ENCODE measurements around the gene IMPDH2.

The IMPDH2 gene

DNA sequence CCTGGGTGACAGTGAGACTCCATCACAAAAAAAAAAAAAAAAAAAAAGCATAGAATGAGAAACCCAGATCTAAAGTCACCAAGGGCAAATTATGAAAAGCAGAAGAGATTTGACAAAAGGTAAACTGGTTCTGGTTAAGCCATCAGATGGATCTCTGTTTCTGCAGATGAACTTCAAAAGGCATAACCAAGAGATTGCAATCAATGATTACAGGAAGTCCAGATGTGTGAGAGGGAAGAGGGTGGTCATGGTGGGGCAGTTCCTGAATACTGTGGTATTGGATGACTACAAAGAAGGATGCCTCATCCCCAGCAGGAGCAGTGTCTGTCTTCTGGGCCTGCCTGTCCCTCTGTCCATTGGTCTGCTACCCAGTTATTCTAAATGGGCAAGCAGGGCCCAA lies 35.4 kb downstream of the IMPDH2 start:
- no peak for ATAC-seq
- TF ChIP-seq TOX (CRISPR knock-in tag; IDR thresholded peaks at IDR 0.05; ENCODE audit: borderline replicate concordance) (no peak), TCF4 (CRISPR knock-in tag; IDR thresholded peaks at IDR 0.05; ENCODE audit: borderline replicate concordance) (no peak)

GRCh38 chr3:48991851-48992545 lies 37.2 kb downstream of the IMPDH2 start:
- TF ChIP-seq, protein P1, sequence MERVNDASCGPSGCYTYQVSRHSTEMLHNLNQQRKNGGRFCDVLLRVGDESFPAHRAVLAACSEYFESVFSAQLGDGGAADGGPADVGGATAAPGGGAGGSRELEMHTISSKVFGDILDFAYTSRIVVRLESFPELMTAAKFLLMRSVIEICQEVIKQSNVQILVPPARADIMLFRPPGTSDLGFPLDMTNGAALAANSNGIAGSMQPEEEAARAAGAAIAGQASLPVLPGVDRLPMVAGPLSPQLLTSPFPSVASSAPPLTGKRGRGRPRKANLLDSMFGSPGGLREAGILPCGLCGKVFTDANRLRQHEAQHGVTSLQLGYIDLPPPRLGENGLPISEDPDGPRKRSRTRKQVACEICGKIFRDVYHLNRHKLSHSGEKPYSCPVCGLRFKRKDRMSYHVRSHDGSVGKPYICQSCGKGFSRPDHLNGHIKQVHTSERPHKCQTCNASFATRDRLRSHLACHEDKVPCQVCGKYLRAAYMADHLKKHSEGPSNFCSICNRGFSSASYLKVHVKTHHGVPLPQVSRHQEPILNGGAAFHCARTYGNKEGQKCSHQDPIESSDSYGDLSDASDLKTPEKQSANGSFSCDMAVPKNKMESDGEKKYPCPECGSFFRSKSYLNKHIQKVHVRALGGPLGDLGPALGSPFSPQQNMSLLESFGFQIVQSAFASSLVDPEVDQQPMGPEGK (CRISPR knock-in tag; IDR thresholded peaks at IDR 0.05; ENCODE audit: borderline replicate concordance) = no peak
- TF ChIP-seq BACH2 (CRISPR knock-in tag; IDR thresholded peaks at IDR 0.05; ENCODE audit: borderline replicate concordance) = no peak
- TF ChIP-seq TSHZ2 (CRISPR knock-in tag; IDR thresholded peaks at IDR 0.05) = no peak
- TF ChIP-seq ARNTL (CRISPR knock-in tag; IDR thresholded peaks at IDR 0.05; ENCODE audit: borderline replicate concordance, low read depth) = no peak
- no peak for TF ChIP-seq ISL1 (CRISPR knock-in tag; IDR thresholded peaks at IDR 0.05)
- no peak for TF ChIP-seq ESRRG (CRISPR knock-in tag; IDR thresholded peaks at IDR 0.05)
- no peak for TF ChIP-seq RARB (CRISPR knock-in tag; IDR thresholded peaks at IDR 0.05)
- no peak for TF ChIP-seq ZFP3 (CRISPR knock-in tag; IDR thresholded peaks at IDR 0.05)
- TF ChIP-seq CSDC2 (CRISPR knock-in tag; IDR thresholded peaks at IDR 0.05) = no peak
- no peak for TF ChIP-seq SNAI2 (CRISPR knock-in tag; IDR thresholded peaks at IDR 0.05)
- no peak for TF ChIP-seq TCF4 (CRISPR knock-in tag; IDR thresholded peaks at IDR 0.05; ENCODE audit: borderline replicate concordance)
- no peak for TF ChIP-seq TOX (CRISPR knock-in tag; IDR thresholded peaks at IDR 0.05; ENCODE audit: borderline replicate concordance)
- no peak for TF ChIP-seq ZFP30 (CRISPR knock-in tag; IDR thresholded peaks at IDR 0.05)
- TF ChIP-seq, protein P2, sequence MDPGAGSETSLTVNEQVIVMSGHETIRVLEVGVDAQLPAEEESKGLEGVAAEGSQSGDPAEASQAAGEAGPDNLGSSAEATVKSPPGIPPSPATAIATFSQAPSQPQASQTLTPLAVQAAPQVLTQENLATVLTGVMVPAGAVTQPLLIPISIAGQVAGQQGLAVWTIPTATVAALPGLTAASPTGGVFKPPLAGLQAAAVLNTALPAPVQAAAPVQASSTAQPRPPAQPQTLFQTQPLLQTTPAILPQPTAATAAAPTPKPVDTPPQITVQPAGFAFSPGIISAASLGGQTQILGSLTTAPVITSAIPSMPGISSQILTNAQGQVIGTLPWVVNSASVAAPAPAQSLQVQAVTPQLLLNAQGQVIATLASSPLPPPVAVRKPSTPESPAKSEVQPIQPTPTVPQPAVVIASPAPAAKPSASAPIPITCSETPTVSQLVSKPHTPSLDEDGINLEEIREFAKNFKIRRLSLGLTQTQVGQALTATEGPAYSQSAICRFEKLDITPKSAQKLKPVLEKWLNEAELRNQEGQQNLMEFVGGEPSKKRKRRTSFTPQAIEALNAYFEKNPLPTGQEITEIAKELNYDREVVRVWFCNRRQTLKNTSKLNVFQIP (CRISPR knock-in tag; IDR thresholded peaks at IDR 0.05; ENCODE audit: borderline replicate concordance, low read depth) = no peak
- TF ChIP-seq PPARA (CRISPR knock-in tag; IDR thresholded peaks at IDR 0.05; ENCODE audit: borderline replicate concordance) = no peak
- TF ChIP-seq ZNF565 (CRISPR knock-in tag; conservative IDR thresholded peaks at IDR 0.05; ENCODE audit: low read depth) = no peak
- no peak for ATAC-seq

DNA sequence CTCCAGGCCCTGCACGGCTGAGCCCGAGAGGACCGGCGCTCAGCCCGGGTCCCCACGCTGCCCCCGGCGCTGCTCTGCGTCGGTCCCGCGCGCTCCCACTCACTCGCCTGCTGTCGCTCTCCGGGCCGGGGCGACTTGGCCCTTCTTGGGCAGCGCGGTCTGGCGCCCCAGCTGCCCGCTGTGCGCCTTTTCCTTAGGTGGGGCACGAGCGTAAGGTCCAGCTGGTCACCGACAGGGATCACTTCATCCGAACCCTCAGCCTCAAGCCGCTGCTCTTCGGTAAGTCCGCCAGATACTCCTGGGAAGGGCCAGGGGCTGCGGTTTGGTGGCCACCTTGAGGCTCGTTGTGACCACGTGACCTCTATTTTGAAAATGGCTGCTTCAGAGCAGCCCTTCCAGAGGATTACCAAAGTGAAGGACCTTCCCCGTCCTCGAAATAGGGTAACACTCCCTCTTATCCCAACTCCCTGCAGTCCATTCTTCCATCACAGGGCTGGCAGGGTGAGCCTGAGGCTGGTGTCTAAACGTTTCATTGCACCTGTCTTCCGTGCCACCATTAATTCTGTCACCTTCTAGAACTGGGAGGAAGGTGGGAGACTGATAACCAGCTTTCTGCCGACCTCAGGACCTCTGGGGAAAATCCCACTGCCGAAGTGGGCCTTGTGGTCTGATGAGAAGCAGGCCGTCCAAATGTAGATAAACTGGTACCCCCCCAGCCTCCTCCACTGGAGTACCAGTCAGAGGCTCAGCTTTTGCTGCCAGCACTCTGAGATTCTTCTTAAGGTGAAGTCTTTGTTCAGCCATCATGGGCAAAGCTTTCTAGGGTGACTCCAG lies 38.3 kb downstream of the IMPDH2 start:
- no peak for TF ChIP-seq ISL1 (CRISPR knock-in tag; IDR thresholded peaks at IDR 0.05)
- no peak for TF ChIP-seq ZNF70 (CRISPR knock-in tag; IDR thresholded peaks at IDR 0.05)
- TF ChIP-seq RARB (CRISPR knock-in tag; IDR thresholded peaks at IDR 0.05) = no peak
- TF ChIP-seq ZC3H10 (CRISPR knock-in tag; IDR thresholded peaks at IDR 0.05) = no peak
- TF ChIP-seq GLIS3 (CRISPR knock-in tag; IDR thresholded peaks at IDR 0.05) = no peak
- TF ChIP-seq ZFP3 (CRISPR knock-in tag; IDR thresholded peaks at IDR 0.05) = no peak

GRCh38 chr3:48989796-48990635 lies 39.2 kb downstream of the IMPDH2 start, which contains the start of gene P4HTM:
Gene P4HTM, plus strand, starts transcription at chr3:48990241. Its CDS starts 16 bp downstream, at chr3:48990257.
- TF ChIP-seq, protein P1 (CRISPR knock-in tag; IDR thresholded peaks at IDR 0.05; ENCODE audit: borderline replicate concordance) = no peak
- ATAC-seq = peak; percentile 89

More for the DNA sequence above, 38.3 kb downstream of the IMPDH2 start:
- no peak for ATAC-seq
